GM12891 (cell line): ENCODE results near the gene COL4A6.

Experiments used
- DNase-seq: peaks from one replicate; pipeline ENCODE4 v3.0.0; 2011; ENCODE audit warnings: low spot score; ENCODE audit not compliant: insufficient read length
- FAIRE-seq: peaks from 2 replicates; lab custom pipeline; 2011; peaks lifted over from hg19 to GRCh38; lab: Jason Lieb, UNC
- PAX5 ChIP-seq: IDR thresholded peaks from 2 replicates; pipeline ENCODE4 v1.6.1; 2011; ENCODE audit warnings: low read length, moderate library complexity, mild to moderate bottlenecking; ENCODE audit not compliant: insufficient read depth, severe bottlenecking
- POLR2A ChIP-seq: IDR thresholded peaks from 2 replicates; pipeline ENCODE4 v1.6.1; 2011; ENCODE audit warnings: low read depth, low read length, control low read depth
- POLR2AphosphoS5 ChIP-seq: IDR thresholded peaks from 2 replicates; pipeline ENCODE4 v1.6.1; 2011; ENCODE audit warnings: low read depth, low read length, control low read depth
- POU2F2 ChIP-seq: IDR thresholded peaks from 2 replicates; pipeline ENCODE4 v1.6.1; 2011; ENCODE audit warnings: low read depth, mild to moderate bottlenecking, control low read depth, low read length, moderate library complexity
- SPI1 ChIP-seq: IDR thresholded peaks from 2 replicates; pipeline ENCODE4 v1.6.1; 2011; ENCODE audit warnings: low read depth, low read length, control low read depth
- TAF1 ChIP-seq: IDR thresholded peaks from 2 replicates; pipeline ENCODE4 v1.6.1; 2011; ENCODE audit warnings: low read depth, low read length, control low read depth

Gene COL4A6

GRCh38 chrX:108131471-108131870 is 306.8 kb downstream of the COL4A6 start:
- TF ChIP-seq TAF1: no peak
- no peak for TF ChIP-seq POLR2A
- TF ChIP-seq POU2F2: no peak
- no peak for TF ChIP-seq SPI1
- TF ChIP-seq PAX5: no peak
- TF ChIP-seq POLR2AphosphoS5: no peak
- DNase-seq (no peak), FAIRE-seq (no peak)

- FAIRE-seq (no peak), DNase-seq (no peak)
- TF ChIP-seq PAX5 (no peak), POLR2A (no peak), POU2F2 (no peak), POLR2AphosphoS5 (no peak), SPI1 (no peak)
Observed at GRCh38 chrX:108130889-108131288, 307.3 kb downstream of the COL4A6 start.

DNA sequence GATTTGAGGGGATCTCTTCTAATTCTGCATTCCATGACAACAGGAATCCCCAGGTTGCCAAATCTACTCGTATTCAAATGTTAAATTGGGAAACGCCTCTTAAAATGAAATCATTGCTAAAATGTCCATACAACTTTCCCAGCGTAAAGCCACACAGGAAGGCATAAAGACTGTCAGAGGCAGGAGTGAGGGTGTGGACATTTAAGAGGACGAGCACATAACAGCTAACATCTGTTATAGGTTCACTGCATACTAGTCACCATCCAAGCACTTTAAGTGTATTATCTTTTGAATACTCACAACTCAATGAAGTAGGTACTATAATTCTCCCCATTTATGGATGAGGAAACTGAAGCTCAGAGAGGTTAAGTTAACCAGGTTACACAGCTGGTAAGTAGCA is 311.1 kb downstream of the COL4A6 start:
- no peak for FAIRE-seq
- TF ChIP-seq POU2F2 (no peak), TAF1 (no peak), POLR2A (no peak), POLR2AphosphoS5 (no peak), PAX5 (no peak), SPI1 (no peak)
- DNase-seq: no peak

GRCh38 chrX:108126661-108127060 is 311.6 kb downstream of the COL4A6 start:
- TF ChIP-seq POLR2AphosphoS5 (no peak), PAX5 (no peak), SPI1 (no peak), TAF1 (no peak), POU2F2 (no peak), POLR2A (no peak)
- FAIRE-seq (no peak), DNase-seq (no peak)

DNA sequence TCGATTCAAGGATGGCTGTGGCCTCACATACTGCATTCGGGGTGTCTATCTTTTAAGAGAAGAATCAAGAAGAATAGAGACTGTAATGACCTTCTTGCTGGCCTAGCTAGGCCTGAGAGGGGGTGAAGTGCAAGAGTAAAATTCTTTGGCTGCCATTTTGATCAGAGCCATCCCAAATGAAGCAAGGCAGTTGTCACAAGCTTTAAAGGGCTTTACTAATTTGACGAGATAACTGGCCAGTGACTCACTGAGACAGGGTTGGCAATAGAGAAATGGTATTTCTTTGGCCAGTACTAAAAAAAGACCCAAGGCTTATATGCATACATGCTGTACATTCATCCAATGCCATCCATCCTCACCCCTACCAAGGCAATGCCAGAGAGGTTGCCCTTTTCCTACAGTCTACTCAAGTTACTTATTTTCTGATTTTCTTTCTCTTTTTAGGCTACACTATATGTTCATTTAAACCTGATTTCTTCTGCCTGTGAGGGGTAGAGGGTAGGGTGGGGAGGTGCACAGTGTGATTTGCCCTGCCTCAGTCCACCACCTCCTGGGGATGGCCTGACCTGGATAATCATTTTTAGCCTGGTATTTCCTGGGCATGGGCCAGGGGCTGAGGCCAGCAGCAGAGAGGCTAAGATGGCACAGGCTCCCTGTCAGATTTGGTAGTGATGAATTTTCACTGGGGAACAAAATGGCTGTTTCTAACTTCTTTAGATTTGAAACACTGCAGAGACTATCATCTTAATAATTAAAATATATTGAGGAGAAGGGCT is 314.4 kb downstream of the COL4A6 start:
- TF ChIP-seq PAX5: no peak
- no peak for TF ChIP-seq POLR2A
- TF ChIP-seq POU2F2: no peak
- TF ChIP-seq SPI1: no peak
- TF ChIP-seq POLR2AphosphoS5: no peak
- no peak for DNase-seq
- FAIRE-seq: no peak

- TF ChIP-seq POU2F2 (no peak), POLR2A (no peak), SPI1 (no peak), PAX5 (no peak), POLR2AphosphoS5 (no peak), TAF1 (no peak)
- FAIRE-seq: no peak
Observed at GRCh38 chrX:108122748-108123147, 315.5 kb downstream of the COL4A6 start.

DNA sequence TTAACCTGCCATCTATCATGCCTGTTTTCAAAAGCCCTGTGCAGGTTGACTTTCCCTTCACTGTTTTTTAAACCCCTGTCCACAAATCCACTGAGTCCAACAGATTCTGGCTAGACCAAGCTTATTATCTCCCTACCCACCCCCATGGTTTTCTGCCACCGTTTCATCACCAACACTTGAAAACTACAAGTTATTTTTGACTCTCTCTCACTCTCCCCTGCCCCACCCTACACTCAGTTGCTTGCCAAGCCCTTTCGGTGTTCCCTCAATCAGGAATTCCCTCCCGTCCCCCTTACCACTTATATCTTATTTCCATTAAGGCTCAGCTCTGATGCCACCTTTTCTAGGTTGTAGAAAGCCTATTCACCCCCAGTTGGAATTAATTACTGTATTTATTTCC is 316.9 kb downstream of the COL4A6 start:
- DNase-seq: no peak
- TF ChIP-seq POLR2A (no peak), PAX5 (no peak), POU2F2 (no peak), TAF1 (no peak), SPI1 (no peak), POLR2AphosphoS5 (no peak)
- FAIRE-seq: no peak

More at GRCh38 chrX:108122748-108123147, 315.5 kb downstream of the COL4A6 start:
- no peak for DNase-seq

DNA sequence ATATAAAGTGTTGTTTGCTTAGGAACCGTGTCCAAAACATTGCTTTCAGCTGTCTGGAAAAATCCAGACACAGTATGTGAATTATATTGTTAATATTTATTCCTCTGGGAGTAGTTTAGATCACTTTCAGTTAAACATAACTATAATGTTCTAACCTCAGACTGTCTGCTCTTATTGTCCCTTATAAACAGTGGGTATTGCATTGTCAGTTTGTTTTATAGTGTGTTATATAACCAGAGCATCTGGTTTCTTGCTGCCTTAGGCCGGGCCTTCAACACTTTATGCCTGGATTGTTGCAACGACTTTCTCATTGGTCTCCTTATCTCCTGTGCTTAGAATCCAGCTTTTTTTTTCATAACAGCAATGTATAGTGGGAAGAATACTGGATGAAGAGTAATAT is 320.2 kb downstream of the COL4A6 start:
- no peak for FAIRE-seq
- TF ChIP-seq PAX5 (no peak), SPI1 (no peak), POU2F2 (no peak), TAF1 (no peak), POLR2AphosphoS5 (no peak), POLR2A (no peak)
- no peak for DNase-seq

DNA sequence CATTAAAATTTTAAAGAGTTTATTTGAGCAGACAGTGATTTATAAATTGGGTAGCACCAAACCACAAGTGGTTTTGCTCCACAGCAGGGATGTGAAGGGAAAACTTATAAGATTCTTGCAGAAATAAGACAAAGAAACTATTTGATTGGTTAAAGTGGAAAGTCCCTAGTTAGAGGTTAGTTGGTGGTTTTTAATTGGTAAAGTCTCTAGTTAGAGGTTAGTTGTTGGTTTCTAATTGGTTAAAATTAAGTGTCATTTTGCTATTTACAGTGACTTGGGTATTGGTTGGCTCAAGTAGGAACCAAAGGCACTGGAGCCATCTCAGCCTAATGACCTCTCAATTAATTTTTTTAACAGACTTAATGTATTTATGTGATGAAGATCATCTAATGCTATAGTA is 323.7 kb downstream of the COL4A6 start:
- TF ChIP-seq POLR2A: no peak
- peak; percentile 59 for FAIRE-seq
- no peak for DNase-seq
